ENCODE data around the gene ECE2.
"Not testable (repeated sequence)": the region's sequence is repeated elsewhere in the genome, so short reads cannot be mapped to it uniquely, and the experiment has no call there.

Gene ECE2

DNA sequence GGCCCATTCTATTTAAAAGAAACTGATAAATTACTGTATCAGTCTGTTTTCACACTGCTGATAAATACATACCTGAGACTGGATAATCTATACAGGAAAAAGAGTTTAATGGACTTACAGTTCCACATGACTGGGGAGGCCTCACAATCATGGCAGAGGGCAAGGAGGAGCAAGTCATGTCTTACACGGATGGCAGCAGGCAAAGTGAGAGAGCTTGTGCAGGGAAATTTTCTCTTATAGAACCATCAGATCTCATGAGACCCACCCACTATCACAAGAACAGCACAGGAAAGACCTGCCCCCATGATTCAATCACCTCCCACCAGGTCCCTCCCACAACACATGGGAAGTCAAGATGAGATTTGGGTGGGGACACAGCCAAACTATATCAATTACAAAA, 8.6 kb upstream of the ECE2 start:
- DNase-seq (ENCODE audit: low spot score) = not testable (repeated sequence)

GRCh38 chr3:184272269-184272668, 3.6 kb upstream of the ECE2 start:
- no peak for DNase-seq (ENCODE audit: low spot score)

DNA sequence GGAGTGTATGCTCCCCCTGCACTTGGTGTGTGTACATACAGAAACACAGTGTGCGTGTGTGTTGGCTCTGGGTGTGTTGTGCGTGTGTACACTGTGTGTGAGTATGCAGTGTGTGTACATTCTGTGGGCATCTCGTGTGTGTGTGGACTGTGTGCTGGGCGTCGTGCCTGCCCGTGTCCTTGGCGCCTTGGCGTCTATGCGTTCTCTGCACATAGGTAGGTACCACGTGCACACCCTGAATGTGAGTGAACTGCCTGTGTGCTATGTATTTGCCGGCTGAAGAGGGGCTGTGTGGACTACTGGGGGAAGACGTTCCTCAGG, 481 bp upstream of the ECE2 start:
- DNase-seq (ENCODE audit: low spot score) = no peak

- no peak for DNase-seq (ENCODE audit: low spot score)
Observed at GRCh38 chr3:184277366-184277765, 1.5 kb downstream of the ECE2 start.

GRCh38 chr3:184282941-184283340, 7.1 kb downstream of the ECE2 start:
- no peak for DNase-seq (ENCODE audit: low spot score)

GRCh38 chr3:184283681-184284080, 7.9 kb downstream of the ECE2 start:
- no peak for DNase-seq (ENCODE audit: low spot score)

DNA sequence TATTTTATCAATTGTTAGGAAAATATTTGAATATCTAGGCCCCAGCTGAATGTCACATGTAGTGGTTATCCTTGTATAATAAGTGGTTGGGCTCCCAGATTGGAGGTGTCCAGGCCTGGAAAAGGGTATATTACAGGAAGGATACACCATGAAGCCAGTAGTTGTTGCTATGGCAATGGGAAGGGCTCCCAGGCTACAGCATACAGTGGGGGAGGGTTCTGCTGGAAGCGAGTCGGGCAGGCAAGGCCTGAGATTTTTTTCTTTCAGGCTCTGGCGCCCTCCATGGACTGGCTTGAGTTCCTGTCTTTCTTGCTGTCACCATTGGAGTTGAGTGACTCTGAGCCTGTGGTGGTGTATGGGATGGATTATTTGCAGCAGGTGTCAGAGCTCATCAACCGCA, 8.9 kb downstream of the ECE2 start:
- peak; percentile 17 for DNase-seq (ENCODE audit: low spot score)

- peak; percentile 40 for DNase-seq (ENCODE audit: low spot score)
Observed at GRCh38 chr3:184289426-184289938, 13.7 kb downstream of the ECE2 start.

DNA sequence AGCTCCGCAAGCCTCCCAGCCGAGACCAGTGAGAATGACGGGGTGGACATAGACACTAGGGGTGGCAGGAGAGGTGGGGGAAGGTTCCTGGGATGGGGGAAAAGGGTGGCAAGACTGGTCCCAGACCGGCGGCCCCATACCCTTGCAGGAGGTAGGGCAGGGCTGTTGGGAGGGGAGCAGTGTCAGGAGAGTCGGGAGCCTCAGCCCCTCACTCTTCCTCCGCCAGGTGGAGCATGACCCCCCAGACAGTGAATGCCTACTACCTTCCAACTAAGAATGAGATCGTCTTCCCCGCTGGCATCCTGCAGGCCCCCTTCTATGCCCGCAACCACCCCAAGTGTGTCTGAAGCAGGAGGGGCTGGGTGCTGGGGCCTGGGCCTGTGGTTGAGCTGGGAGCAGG, 14.5 kb downstream of the ECE2 start:
- DNase-seq (ENCODE audit: low spot score) = no peak

GRCh38 chr3:184291044-184291737, 15.4 kb downstream of the ECE2 start:
- no peak for DNase-seq (ENCODE audit: low spot score)

DNA sequence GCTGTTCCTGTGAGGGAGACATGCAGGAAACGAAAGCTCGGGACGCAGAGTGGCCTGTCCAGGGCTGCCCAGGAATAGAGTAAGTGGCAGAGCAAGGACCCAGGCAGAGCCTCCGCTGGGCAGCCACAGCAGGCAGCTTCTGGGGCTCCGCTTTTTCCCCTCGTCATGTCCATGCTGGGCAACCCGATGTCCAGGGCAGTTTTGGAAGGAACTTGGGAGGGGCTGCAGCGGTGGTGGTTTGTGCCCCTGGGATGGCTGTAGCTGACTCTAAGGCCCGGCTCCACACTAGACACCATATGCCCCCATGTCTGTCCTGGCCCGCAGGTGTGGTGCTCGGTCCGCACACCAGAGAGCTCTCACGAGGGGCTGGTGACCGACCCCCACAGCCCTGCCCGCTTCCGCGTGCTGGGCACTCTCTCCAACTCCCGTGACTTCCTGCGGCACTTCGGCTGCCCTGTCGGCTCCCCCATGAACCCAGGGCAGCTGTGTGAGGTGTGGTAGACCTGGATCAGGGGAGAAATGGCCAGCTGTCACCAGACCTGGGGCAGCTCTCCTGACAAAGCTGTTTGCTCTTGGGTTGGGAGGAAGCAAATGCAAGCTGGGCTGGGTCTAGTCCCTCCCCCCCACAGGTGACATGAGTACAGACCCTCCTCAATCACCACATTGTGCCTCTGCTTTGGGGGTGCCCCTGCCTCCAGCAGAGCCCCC, 16.1 kb downstream of the ECE2 start:
- DNase-seq (ENCODE audit: low spot score) = no peak

DNA sequence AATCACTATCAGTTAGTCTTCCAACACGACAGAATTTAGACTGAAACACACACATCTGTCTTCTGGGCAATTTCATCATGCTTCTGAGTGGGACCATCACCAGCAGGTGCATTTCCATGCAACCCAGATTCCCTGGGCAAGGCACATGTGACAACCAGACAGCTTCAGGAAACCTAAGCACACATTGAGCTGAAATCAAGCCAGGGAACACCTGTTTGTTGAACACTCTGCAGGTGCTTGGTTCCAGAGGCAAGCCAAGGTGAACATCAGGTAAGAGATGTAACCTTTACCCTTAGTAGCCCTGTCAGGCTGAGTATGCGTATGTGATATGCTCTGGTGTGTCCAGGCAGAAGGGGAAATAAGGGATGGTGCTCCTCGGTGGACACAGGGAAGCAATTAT, 19.9 kb downstream of the ECE2 start:
- DNase-seq (ENCODE audit: low spot score) = no peak

- DNase-seq (ENCODE audit: low spot score) = no peak
Observed at GRCh38 chr3:184296616-184297015, 20.8 kb downstream of the ECE2 start.

DNA sequence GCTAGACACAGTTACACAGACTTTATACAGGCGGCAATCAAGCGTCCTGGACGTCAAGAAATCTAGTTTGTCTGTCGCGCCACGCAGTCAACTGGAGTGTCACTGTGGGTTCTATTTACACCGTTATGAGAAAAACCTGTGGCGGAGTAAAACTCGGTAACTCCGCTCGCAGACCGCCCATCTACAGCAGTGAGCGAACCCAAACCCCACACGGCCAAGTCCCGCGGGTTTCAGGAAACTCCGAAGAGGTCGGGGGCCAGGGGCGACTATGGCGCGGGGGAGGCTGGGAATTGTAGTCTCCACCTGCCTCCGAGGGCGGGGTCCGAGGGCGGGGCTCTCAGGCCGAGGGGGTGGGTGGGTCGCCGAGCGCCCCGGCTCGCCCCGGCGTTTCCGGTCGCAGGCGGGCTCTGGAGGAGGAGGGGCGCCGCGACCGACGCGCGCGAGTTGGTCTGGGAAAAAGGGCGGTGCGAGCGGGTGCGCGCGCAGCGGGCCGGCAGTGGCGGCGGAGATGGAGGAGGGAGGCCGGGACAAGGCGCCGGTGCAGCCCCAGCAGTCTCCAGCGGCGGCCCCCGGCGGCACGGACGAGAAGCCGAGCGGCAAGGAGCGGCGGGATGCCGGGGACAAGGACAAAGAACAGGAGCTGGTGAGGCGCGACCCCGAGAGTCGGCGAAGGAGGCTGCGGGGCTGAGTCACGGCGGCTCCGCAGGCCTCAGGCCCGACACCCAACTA, 23.1 kb downstream of the ECE2 start, which contains the start of gene PSMD2:
Gene PSMD2 (plus strand): TSS at position 483 of the 729 bp plus-strand sequence. CDS start 26 bp downstream, at position 509.
- peak; percentile 98 for DNase-seq (ENCODE audit: low spot score)

DNA sequence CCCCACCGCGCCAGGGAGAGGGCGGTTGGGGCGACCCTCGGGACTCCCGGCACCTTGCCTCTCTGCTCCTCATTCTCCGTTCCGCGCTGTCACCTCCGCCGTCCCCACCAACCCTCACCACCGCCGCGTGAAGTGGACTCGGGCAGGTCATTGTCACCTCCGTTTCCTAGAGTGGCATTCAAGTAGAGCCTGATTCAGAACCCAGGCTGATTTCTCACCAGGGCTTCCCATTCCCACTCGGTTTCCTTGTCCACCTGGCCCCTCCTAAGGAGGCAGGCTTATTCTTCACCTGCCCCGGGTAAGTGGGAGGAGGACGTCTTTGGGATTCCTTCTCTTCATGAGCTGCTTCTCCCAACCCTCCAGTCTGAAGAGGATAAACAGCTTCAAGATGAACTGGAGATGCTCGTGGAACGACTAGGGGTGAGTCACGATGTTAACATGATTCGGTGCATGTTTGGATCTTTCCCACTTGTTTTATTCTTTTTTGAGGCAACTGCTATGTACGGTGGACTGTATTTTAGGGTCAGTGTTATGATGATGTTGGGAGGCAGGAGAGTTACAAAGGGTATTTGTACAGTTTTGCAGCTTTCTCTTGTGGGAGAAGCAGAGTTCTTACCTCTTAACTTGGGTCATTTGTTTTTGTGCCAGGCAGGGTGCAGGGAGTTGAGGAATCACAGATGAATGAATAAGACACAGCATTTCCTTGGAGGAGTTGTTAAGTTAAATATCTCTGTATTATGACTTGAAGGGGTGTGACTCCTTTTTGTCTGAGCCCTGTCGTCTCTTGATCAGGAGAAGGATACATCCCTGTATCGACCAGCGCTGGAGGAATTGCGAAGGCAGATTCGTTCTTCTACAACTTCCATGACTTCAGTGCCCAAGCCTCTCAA, 23.9 kb downstream of the ECE2 start:
- no peak for DNase-seq (ENCODE audit: low spot score)

GRCh38 chr3:184300378-184300720, 24.5 kb downstream of the ECE2 start:
- no peak for DNase-seq (ENCODE audit: low spot score)

DNA sequence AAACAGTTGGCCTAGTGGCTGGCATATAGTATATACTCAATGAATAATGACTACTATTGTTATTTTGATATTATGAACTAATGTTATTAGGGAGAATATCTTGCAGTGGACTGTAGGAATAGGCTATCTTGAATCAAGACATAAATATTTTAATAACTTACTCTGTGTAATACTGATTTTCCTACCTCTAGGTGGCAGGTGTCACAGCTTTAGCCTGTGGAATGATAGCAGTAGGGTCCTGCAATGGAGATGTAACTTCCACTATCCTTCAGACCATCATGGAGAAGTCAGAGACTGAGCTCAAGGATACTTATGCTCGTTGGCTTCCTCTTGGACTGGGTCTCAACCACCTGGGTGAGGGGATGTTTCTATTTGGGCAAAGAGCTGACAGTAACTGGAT, 29.8 kb downstream of the ECE2 start:
- DNase-seq (ENCODE audit: low spot score) = no peak

DNA sequence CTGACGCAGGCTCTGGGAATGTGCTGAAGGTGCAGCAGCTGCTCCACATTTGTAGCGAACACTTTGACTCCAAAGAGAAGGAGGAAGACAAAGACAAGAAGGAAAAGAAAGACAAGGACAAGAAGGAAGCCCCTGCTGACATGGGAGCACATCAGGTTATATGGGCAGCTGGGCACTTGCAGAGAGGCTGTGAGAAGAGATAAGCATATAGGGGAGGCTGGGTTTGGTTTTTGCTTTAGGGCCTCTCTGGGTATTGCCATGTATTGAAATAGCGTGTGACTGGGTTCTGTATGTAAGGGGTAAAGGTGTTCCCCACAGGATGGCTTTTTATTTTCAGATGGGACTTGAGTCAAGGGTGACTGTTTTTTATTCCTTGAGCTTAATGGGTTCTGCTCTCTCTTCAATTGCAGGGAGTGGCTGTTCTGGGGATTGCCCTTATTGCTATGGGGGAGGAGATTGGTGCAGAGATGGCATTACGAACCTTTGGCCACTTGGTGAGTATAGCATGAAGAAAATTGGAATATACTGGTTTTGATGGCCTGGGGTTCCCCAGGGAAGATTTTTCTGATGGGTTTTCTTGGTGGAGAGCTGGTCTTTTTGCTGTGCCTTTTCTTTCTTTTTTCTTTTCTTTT, 30.6 kb downstream of the ECE2 start:
- DNase-seq (ENCODE audit: low spot score) = no peak

GRCh38 chr3:184307915-184308314, 32.1 kb downstream of the ECE2 start:
- DNase-seq (ENCODE audit: low spot score) = no peak

DNA sequence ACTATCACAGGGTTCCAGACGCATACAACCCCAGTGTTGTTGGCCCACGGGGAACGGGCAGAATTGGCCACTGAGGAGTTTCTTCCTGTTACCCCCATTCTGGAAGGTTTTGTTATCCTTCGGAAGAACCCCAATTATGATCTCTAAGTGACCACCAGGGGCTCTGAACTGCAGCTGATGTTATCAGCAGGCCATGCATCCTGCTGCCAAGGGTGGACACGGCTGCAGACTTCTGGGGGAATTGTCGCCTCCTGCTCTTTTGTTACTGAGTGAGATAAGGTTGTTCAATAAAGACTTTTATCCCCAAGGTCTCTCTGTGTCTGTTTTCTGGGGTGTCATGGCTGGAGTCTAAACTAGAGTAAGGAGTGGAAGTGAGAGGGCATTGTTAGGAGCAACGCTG, 32.9 kb downstream of the ECE2 start:
- no peak for DNase-seq (ENCODE audit: low spot score)

DNA sequence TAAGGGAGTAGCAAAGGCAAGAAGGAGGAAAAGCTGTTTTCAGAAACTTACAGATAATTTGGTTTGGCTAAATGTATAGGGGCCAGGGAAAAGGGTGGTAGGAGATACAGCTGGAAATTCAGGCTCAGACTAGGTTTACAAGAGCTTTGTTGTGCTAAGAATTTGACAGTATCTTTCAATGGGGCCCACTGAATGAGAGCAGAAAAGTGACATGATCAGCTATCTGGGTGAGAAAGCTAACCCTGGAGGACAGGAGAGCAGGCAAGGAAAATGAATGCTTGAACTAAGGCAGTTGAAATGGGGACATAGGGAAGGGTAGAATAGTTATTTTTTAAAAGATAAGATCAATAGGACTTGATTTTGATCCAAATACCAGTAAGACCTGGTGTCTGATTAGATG, 35.8 kb downstream of the ECE2 start:
- DNase-seq (ENCODE audit: low spot score) = no peak

- peak; percentile 92 for DNase-seq (ENCODE audit: low spot score)
Observed at GRCh38 chr3:184314363-184314699, 38.5 kb downstream of the ECE2 start, which contains the start of gene EIF4G1. EIF4G1 (plus strand) TSS chr3:184314606; CDS start chr3:184315797, 1,191 bp downstream.

All from CD4-positive, alpha-beta T cell treated with Interleukin-6 at 100 ng/mL for 8 hours (primary cell).